A549 treated with DMSO at 1 μM for 4 hours (cell line): ENCODE data around the gene SDHB. TPM values are rescaled to one million over a fixed set of nuclear protein-coding genes. Genes with fewer than 3 reads are reported as not detected.

Experiments used
- total RNA-seq: library from RNA; stranded (reverse); fragments of 200-300 nt; extraction: Qiagen RNA extraction; gene quantifications from 5 replicates; pipeline ENCODE4 v1.2.3, GENCODE V29; 2022; ENCODE audit warnings: low read depth

The SDHB gene
- total RNA-seq: 101 to 110 TPM (median 109 TPM) in 5 replicates

DNA sequence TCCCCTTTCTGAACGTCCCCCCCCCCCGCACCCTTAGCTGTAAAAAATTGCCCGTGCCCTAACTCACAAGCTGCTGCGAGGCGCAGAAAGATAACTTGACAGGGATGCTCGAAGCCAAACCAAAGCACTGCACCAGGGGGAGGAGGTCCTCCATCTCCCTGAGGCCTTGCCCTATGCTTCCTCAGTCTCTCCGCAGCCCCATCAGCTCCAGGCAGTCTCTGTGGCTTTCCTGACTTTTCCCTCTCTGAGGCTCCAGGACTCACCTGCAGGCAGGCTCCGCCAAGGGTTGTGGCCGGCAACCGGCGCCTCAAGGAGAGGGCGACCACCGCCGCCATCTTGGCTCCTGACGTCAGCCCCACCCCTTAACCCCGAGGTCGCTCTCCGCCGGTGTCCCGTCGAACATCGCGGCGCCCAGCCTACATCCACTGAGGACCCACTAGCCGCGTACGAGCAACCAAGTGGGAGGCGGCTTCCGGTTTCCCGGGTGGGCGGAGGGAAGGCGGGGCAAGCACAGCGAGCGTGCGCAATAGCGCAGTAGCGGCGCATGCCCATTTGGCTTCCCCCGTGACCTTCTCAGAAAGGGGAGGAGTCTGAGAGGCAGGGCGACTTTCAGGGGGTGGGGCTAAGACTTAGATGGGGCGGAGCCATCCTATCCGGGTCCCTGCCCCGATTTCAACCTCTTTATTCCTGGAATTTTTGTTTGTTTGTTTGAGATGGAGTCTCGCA is at the start of gene SDHB:
TSS of gene SDHB (minus strand) at position 348 of the 726 bp plus-strand sequence. CDS start at position 335, 13 bp downstream.

DNA sequence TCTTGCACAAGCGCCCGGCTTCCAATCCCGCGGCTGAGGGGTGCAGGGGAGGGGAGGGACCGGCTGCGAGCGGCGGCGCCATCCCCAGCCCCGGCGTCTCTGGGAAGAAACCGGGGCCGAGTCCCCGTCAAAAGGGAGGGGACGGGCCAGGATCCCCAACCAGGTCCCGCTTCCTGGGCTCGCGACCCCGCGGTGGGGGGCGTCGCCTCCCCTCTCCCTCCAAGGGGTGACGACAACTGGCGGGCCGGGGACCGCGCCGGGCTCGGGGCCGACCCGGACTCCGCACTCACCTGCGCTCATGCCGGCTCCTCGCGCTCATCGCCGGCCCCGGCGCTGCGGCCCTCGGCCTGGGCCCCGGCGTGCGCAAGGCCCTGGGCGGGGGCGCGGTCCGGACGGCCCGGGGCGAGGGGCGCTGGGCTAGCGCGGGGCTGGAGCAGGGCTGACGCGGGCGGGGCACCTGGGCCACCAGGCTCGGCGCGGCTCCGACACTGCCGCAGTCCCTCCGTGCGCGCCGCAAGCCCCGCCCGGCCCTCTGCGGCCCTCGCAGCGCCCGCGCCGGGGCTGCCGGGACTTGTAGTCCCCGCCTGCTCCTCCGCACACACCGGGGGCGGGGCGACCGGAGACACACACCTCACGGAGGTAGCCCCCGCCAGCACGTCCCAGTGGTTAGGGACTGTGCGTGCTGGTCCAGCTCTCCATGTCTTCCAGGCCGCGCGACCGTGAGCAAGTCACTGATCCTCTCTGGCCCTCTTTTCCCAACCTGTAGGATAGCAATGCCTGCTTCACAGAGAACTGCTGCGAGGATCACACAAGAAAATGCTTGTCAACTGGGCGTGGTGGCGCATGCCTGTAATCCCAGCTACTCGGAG is 42.2 kb downstream of the SDHB start, which contains the start of gene ATP13A2:
TSS of gene ATP13A2 (minus strand) at position 490 of the 869 bp plus-strand sequence. CDS start at position 300, 190 bp downstream.

DNA sequence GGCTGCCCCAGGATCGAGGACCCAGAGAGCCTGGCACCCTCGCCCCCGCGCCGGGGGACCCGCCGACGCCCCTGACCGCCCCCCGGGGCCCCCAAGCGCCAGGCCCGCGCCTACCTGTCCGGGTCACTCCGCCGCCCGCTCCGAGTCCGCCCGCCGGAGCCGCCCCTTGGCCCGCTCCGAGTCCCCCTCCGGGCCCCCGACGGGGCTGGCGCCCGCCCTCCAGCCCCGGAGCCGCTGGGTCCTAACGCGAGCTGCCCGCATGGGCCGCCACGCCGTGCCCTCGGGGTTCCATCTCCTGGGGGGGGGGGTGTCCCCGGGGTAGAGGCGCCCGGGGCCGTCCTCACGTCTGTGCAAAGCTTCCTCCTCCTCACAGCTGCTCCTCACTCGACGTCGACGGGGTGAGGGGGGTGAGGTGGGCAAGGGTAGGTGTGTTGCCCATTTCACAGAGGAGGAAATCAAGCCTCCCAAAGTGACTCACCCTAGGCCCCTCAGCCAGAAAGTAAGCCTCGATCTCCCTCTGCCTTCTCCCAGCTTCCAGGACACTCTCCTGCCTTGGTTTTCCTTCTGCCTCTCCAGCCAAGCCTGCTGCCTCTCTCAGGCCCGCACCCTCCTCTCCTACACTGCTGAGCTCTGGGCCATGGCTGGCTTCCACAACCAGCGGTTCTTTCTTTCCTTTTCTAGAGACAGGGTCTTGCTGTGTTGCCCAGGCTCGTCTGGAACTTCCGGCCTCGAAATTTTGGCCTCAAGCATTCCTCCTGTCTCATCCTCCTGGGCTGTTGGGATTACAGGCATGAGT is 73.2 kb downstream of the SDHB start, which contains the start of gene MFAP2:
TSS of gene MFAP2 (minus strand) at position 148 of the 796 bp plus-strand sequence. CDS start 2,347 bp downstream, outside the sequence.

Other genes starting within 250 kb of the SDHB start
- gene RNU1-2, start 158.1 kb downstream of the SDHB start, total RNA-seq: 7.3 TPM in 1 of 5 replicates, not detected in the others
- gene CROCC, start 132.1 kb downstream of the SDHB start, total RNA-seq: 5.9 to 10.2 TPM (median 7.5 TPM) in 5 replicates
- gene MFAP2, start 73.4 kb downstream of the SDHB start, total RNA-seq: 0.32 to 1.1 TPM (median 0.44 TPM) in 5 replicates
- gene ATP13A2, start 42.1 kb downstream of the SDHB start, total RNA-seq: 23.0 to 31.1 TPM (median 23.6 TPM) in 5 replicates
- 0.95 to 1.5 TPM (median 1.3 TPM) in 5 replicates for gene PADI2, start 65.4 kb upstream of the SDHB start, total RNA-seq
- 1.7 to 2.6 TPM (median 1.9 TPM) in 5 replicates for gene PADI1, start 151.1 kb upstream of the SDHB start, total RNA-seq
- gene PADI3, start 195.1 kb upstream of the SDHB start, total RNA-seq: 1.3 to 2.0 TPM (median 1.8 TPM) in 5 replicates